ENCODE data around the gene STARD3NL. TPM values are rescaled to one million over a fixed set of nuclear protein-coding genes. Genes with fewer than 3 reads are reported as not detected.

Gene STARD3NL
- total RNA-seq, 1 donor from 2014 or later, result 158 TPM

GRCh38 chr7:38215735-38216670 is 38.0 kb downstream of the STARD3NL start:
- peak overlapping the region; percentile 74 for H3K27ac Mint-ChIP-seq (ENCODE audit: unreplicated experiment)
- peaks cover 2% of the 10 kb centered on the region for H3K36me3 Mint-ChIP-seq (ENCODE audit: unreplicated experiment)
- no peak overlapping the region for H3K4me3 Mint-ChIP-seq (ENCODE audit: unreplicated experiment)
- no peaks in the 10 kb centered on the region for H3K9me3 Mint-ChIP-seq (ENCODE audit: unreplicated experiment)
- DNase-seq, result peak; percentile 84
- no peaks in the 10 kb centered on the region for H3K27me3 Mint-ChIP-seq (ENCODE audit: unreplicated experiment)
- TF ChIP-seq CTCF (IDR thresholded peaks at IDR 0.05; ENCODE audit: partially characterized antibody, unreplicated experiment), result peak; percentile 97
- peaks cover 11% of the 10 kb centered on the region for H3K4me1 Mint-ChIP-seq (ENCODE audit: low read depth, unreplicated experiment)

- peaks cover 1% of the 10 kb centered on the region for H3K9me3 Mint-ChIP-seq (ENCODE audit: unreplicated experiment)
- TF ChIP-seq CTCF (IDR thresholded peaks at IDR 0.05; ENCODE audit: partially characterized antibody, unreplicated experiment), result no peak
- H3K4me1 Mint-ChIP-seq (ENCODE audit: low read depth, unreplicated experiment), result peaks cover 5% of the 10 kb centered on the region
- no peaks in the 10 kb centered on the region for H3K27me3 Mint-ChIP-seq (ENCODE audit: unreplicated experiment)
- no peaks in the 10 kb centered on the region for H3K36me3 Mint-ChIP-seq (ENCODE audit: unreplicated experiment)
- H3K4me3 Mint-ChIP-seq (ENCODE audit: unreplicated experiment), result no peak overlapping the region
- H3K27ac Mint-ChIP-seq (ENCODE audit: unreplicated experiment), result no peak overlapping the region
- DNase-seq, result no peak
Observed at GRCh38 chr7:38217672-38218071, 39.6 kb downstream of the STARD3NL start.

- Mint-ChIP-seq H3K4me3 (ENCODE audit: unreplicated experiment) (no peak overlapping the region), H3K36me3 (ENCODE audit: unreplicated experiment) (no peaks in the 10 kb centered on the region), H3K27me3 (ENCODE audit: unreplicated experiment) (no peaks in the 10 kb centered on the region), H3K27ac (ENCODE audit: unreplicated experiment) (peak overlapping the region; percentile 24), H3K4me1 (ENCODE audit: low read depth, unreplicated experiment) (peaks cover 5% of the 10 kb centered on the region), H3K9me3 (ENCODE audit: unreplicated experiment) (peaks cover 1% of the 10 kb centered on the region)
- TF ChIP-seq CTCF (IDR thresholded peaks at IDR 0.05; ENCODE audit: partially characterized antibody, unreplicated experiment), result no peak
- DNase-seq, result no peak
Observed at GRCh38 chr7:38220452-38220851, 42.4 kb downstream of the STARD3NL start.

GRCh38 chr7:38222481-38223096 is 44.5 kb downstream of the STARD3NL start:
- Mint-ChIP-seq H3K4me1 (ENCODE audit: low read depth, unreplicated experiment) (peaks cover 2% of the 10 kb centered on the region), H3K4me3 (ENCODE audit: unreplicated experiment) (no peak overlapping the region), H3K27ac (ENCODE audit: unreplicated experiment) (no peak overlapping the region), H3K36me3 (ENCODE audit: unreplicated experiment) (no peaks in the 10 kb centered on the region), H3K9me3 (ENCODE audit: unreplicated experiment) (peaks cover 1% of the 10 kb centered on the region), H3K27me3 (ENCODE audit: unreplicated experiment) (no peaks in the 10 kb centered on the region)
- TF ChIP-seq CTCF (IDR thresholded peaks at IDR 0.05; ENCODE audit: partially characterized antibody, unreplicated experiment), result peak; percentile 90
- no peak for DNase-seq

GRCh38 chr7:38223306-38223705 is 45.3 kb downstream of the STARD3NL start:
- Mint-ChIP-seq H3K4me3 (ENCODE audit: unreplicated experiment) (no peak overlapping the region), H3K36me3 (ENCODE audit: unreplicated experiment) (no peaks in the 10 kb centered on the region), H3K27me3 (ENCODE audit: unreplicated experiment) (no peaks in the 10 kb centered on the region), H3K9me3 (ENCODE audit: unreplicated experiment) (peaks cover 1% of the 10 kb centered on the region), H3K4me1 (ENCODE audit: low read depth, unreplicated experiment) (peaks cover 2% of the 10 kb centered on the region), H3K27ac (ENCODE audit: unreplicated experiment) (no peak overlapping the region)
- no peak for TF ChIP-seq CTCF (IDR thresholded peaks at IDR 0.05; ENCODE audit: partially characterized antibody, unreplicated experiment)
- no peak for DNase-seq

Data from glutamatergic neuron (in vitro differentiated cells).